ENCODE measurements around the gene NMNAT2.
"Not testable (repeated sequence)": the region's sequence is repeated elsewhere in the genome, so short reads cannot be mapped to it uniquely, and the experiment has no call there.

The NMNAT2 gene

GRCh38 chr1:183403498-183403897, 14.7 kb downstream of the NMNAT2 start:
- Histone ChIP-seq H3K9me3 (ENCODE audit: control insufficient read depth, insufficient read depth, low read length) (no peaks in the 10 kb centered on the region), H3K36me3 (ENCODE audit: insufficient read depth, low read length) (no peaks in the 10 kb centered on the region), H3K4me1 (ENCODE audit: insufficient read depth, low read length) (peaks cover 27% of the 10 kb centered on the region), H3K9ac (ENCODE audit: low read depth, low read length) (no peak overlapping the region)

- H3K9ac ChIP-seq (ENCODE audit: low read depth, low read length); H3K36me3 ChIP-seq (ENCODE audit: insufficient read depth, low read length); H3K9me3 ChIP-seq (ENCODE audit: control insufficient read depth, insufficient read depth, low read length): not testable (repeated sequence)
- H3K4me1 ChIP-seq (ENCODE audit: insufficient read depth, low read length): peaks cover 27% of the 10 kb centered on the region
Measured at GRCh38 chr1:183401565-183401964, 16.6 kb downstream of the NMNAT2 start.

DNA sequence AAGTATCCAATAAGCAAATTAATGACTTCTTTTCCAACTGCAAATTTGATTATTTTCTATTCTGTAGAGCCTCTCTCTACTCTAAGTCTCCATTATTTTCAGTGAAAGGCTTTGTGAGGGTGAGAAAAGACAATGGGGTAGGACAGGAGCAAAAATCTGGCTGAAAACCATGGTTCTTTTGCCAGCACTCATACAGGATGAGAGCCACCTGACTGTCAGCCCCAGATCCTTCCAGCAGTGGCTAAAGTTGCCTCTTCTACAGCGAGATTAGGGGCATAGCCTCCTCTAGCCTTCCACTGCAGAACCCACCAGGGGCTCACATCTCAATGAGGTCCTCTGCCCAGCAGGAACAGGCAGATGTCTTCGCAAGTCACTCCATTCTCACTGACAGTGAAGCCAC, 23.7 kb downstream of the NMNAT2 start:
- Histone ChIP-seq H3K4me1 (ENCODE audit: insufficient read depth, low read length) (no peaks in the 10 kb centered on the region), H3K36me3 (ENCODE audit: insufficient read depth, low read length) (no peaks in the 10 kb centered on the region), H3K9me3 (ENCODE audit: control insufficient read depth, insufficient read depth, low read length) (no peaks in the 10 kb centered on the region), H3K9ac (ENCODE audit: low read depth, low read length) (no peak overlapping the region)

GRCh38 chr1:183391863-183392262, 26.3 kb downstream of the NMNAT2 start:
- Histone ChIP-seq H3K9me3 (ENCODE audit: control insufficient read depth, insufficient read depth, low read length) (no peaks in the 10 kb centered on the region), H3K4me1 (ENCODE audit: insufficient read depth, low read length) (no peaks in the 10 kb centered on the region), H3K36me3 (ENCODE audit: insufficient read depth, low read length) (no peaks in the 10 kb centered on the region), H3K9ac (ENCODE audit: low read depth, low read length) (no peak overlapping the region)

DNA sequence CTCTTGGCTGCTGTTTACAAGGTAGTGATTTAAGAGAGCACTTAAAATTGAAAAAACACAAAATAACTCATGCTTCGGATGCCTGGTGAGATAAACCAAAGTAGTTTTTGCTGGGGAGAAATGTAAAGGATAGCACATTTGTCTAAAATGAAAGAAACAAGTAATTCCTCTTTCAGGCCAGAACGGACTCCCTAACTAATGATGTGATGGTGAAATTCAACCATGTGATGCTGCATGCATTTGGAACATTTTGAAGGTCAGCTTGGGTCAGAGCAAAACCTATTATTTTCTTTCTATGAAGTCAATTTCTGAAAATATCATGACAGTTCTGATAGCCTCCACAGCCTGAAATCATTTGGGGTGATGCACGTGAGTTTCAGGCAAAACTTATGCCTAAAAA, 27.6 kb downstream of the NMNAT2 start:
- no peak overlapping the region for H3K9ac ChIP-seq (ENCODE audit: low read depth, low read length)
- no peaks in the 10 kb centered on the region for H3K36me3 ChIP-seq (ENCODE audit: insufficient read depth, low read length)
- H3K9me3 ChIP-seq (ENCODE audit: control insufficient read depth, insufficient read depth, low read length): no peaks in the 10 kb centered on the region
- no peaks in the 10 kb centered on the region for H3K4me1 ChIP-seq (ENCODE audit: insufficient read depth, low read length)

- Histone ChIP-seq H3K9ac (ENCODE audit: low read depth, low read length) (no peak overlapping the region), H3K4me1 (ENCODE audit: insufficient read depth, low read length) (no peaks in the 10 kb centered on the region), H3K9me3 (ENCODE audit: control insufficient read depth, insufficient read depth, low read length) (no peaks in the 10 kb centered on the region), H3K36me3 (ENCODE audit: insufficient read depth, low read length) (no peaks in the 10 kb centered on the region)
Measured at GRCh38 chr1:183388735-183389134, 29.4 kb downstream of the NMNAT2 start.

GRCh38 chr1:183385340-183386144, 32.6 kb downstream of the NMNAT2 start:
- Histone ChIP-seq H3K9ac (ENCODE audit: low read depth, low read length) (no peak overlapping the region), H3K4me1 (ENCODE audit: insufficient read depth, low read length) (no peaks in the 10 kb centered on the region), H3K36me3 (ENCODE audit: insufficient read depth, low read length) (no peaks in the 10 kb centered on the region), H3K9me3 (ENCODE audit: control insufficient read depth, insufficient read depth, low read length) (no peaks in the 10 kb centered on the region)

DNA sequence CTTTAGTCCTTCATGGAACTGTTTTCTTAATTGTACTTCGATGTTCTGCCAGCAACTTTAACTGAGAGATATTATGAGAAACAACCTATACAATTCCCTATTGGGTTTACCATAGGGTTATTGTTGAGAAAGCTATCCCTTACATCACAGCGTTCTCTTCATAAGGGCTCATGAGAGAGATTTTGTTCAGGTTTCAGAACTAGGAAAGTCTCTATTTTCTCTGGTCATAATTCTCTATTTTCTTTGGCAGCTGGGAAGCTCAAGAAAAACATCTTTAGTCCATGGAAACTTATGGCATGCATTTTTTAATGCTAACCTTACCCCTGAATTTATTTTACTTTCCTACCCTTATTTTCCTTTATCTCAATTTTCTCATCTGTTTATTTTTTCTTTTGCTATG, 38.2 kb downstream of the NMNAT2 start:
- no peaks in the 10 kb centered on the region for H3K36me3 ChIP-seq (ENCODE audit: insufficient read depth, low read length)
- H3K4me1 ChIP-seq (ENCODE audit: insufficient read depth, low read length): no peaks in the 10 kb centered on the region
- no peaks in the 10 kb centered on the region; the same call in 1 of the 2 replicates for H3K9me3 ChIP-seq (ENCODE audit: control insufficient read depth, insufficient read depth, low read length)
- H3K9ac ChIP-seq (ENCODE audit: low read depth, low read length): no peak overlapping the region

DNA sequence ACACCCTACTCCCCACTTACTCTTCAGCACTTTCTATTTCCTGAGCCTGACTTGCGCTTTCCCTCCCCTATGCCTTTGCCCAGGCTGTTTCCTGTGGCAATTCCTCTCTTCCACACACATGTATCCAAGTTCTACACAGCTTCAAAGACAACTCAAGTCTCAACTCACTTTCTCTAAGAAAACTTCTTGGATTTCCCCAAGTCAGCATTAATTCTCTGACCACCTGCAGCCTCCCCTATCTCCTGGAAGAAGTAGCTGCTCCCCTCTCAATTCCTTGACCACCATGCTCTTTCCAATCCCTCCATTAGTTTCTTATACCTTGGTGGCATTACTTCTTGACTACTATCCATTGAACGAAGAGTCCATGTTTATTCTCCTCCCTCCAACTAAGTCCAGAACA, 42.8 kb downstream of the NMNAT2 start:
- Histone ChIP-seq H3K4me1 (ENCODE audit: insufficient read depth, low read length) (peaks cover 4% of the 10 kb centered on the region; the same call in 1 of the 2 replicates), H3K9ac (ENCODE audit: low read depth, low read length) (no peak overlapping the region), H3K9me3 (ENCODE audit: control insufficient read depth, insufficient read depth, low read length) (no peaks in the 10 kb centered on the region; the same call in 1 of the 2 replicates), H3K36me3 (ENCODE audit: insufficient read depth, low read length) (no peaks in the 10 kb centered on the region)

DNA sequence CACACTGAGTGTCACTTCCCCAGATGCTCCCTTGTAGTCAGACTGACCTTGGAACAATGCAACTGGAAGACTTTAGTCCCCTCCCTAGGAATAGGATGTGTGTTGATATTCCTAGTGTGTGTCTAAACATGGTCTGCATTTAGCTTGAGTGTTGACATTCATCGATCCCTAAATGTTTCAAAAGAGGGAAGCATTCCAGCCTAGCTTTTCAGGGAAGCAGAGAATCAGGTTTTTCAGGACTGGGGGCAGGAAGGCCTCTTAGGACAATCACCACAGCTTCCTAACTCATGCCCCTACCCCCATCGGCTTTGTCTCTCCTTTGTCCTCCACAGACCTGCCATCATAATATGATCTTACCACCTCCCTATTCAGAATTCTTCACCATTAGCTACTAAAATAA, 43.4 kb downstream of the NMNAT2 start:
- Histone ChIP-seq H3K9me3 (ENCODE audit: control insufficient read depth, insufficient read depth, low read length) (no peaks in the 10 kb centered on the region; the same call in 1 of the 2 replicates), H3K36me3 (ENCODE audit: insufficient read depth, low read length) (no peaks in the 10 kb centered on the region), H3K4me1 (ENCODE audit: insufficient read depth, low read length) (peaks cover 9% of the 10 kb centered on the region; the same call in 1 of the 2 replicates), H3K9ac (ENCODE audit: low read depth, low read length) (no peak overlapping the region)

DNA sequence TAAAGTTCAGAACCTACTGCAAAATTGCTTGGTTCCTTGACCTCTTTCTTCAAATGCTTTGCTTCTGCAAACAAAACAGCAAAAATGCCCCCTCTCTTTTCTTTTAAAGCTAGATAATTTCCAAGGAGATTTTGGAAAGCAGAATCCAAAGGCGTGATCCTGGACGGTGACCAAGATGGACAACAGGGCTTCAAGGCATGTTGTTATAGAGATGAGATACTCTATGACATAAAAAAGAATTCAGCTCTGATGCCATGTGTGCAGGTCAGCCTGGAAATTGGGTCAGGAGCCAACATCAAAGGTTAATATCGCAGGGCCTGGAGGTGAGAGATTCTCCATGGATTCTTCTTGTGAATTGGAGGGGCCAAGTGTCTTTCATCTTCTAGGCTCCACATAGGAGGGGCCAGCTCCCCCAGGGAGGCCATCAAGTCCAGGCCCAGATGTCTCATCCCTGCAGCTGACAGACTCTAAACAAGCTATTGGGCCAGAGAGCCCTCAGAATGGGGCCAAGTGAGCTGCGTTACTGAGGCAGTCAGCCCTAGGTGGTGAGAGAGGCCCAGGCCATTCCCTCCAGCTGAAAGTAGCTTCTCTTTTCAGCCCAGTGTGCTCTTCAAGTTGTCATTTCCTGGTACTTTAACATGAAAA, 45.5 kb downstream of the NMNAT2 start:
- Histone ChIP-seq H3K9ac (ENCODE audit: low read depth, low read length) (no peak overlapping the region), H3K4me1 (ENCODE audit: insufficient read depth, low read length) (peaks cover 11% of the 10 kb centered on the region; the same call in 1 of the 2 replicates), H3K36me3 (ENCODE audit: insufficient read depth, low read length) (no peaks in the 10 kb centered on the region), H3K9me3 (ENCODE audit: control insufficient read depth, insufficient read depth, low read length) (no peaks in the 10 kb centered on the region; the same call in 1 of the 2 replicates)

DNA sequence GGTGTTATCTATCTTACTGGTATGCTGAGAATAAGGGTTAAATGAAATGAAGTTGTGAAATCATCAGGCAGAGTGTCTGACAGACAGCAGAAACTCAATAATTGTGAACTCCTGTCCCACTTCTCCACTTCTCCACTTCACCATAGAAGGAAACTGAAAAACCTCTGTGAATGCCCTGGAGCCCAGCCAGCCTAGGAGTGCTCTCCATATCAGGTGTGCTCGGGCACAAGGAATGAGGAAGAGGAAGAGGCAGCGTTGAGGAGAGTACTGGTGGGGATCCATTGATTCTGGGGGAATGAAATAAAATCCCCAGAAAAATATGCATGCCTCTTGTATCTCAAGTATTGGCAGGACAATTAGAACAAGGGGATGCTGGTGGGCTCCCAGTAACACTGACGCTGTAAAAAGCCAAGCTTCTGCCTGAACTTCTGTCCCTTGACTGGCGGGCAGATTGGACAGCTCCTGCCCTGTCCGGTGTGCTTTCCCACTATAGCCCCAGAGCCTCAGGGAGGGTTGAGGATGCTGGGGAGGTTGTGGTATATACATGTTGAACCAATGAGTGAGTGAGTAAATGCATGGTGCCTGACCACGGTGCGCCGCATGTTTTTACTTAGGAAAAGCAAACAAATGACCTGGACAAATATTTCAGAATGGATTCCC, 47.7 kb downstream of the NMNAT2 start:
- Histone ChIP-seq H3K9ac (ENCODE audit: low read depth, low read length) (no peak overlapping the region), H3K4me1 (ENCODE audit: insufficient read depth, low read length) (peaks cover 11% of the 10 kb centered on the region; the same call in 1 of the 2 replicates), H3K36me3 (ENCODE audit: insufficient read depth, low read length) (no peaks in the 10 kb centered on the region), H3K9me3 (ENCODE audit: control insufficient read depth, insufficient read depth, low read length) (no peaks in the 10 kb centered on the region)

DNA sequence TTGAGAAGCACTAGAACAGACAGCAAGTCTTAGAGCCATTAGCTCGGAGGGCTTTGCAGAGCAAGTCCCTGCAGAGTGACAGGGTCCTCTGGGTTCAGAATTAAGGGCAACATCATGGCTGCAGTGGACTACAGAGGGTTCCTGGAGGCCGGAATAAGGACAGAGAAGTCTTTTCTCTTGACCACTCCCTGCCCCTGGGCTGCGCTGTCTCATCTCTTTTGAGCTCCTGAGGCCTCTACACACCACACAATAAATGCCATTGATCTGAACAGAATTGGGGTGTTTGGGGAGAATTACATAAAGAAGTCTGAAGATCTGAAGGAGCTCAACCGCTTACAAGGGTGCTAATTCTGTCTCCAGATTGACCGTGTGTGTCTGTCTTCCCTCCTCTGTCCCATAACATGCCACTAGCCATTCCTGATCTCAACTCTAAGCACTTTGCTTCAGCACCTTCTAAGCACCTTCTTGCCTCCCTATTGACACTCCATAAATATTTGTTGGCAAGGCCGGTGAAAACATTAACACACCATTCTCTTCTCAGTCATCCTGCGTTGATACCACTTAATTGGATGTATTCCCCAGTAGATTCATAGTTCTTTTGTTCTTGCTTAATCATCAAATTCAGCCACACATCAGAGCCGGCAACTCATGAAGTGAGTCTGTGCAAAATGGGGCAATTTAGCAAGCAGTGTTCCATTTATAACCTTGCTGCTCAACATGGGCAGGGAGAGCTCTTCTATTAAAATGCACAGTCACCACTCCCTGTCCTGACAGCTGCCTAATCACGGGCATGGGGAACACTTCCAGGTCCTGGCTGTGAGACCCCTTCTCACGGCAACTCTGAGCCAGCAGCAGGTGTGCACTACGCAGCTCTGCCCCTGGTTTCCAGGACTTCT, 49.7 kb downstream of the NMNAT2 start:
- H3K36me3 ChIP-seq (ENCODE audit: insufficient read depth, low read length): no peaks in the 10 kb centered on the region
- H3K9me3 ChIP-seq (ENCODE audit: control insufficient read depth, insufficient read depth, low read length): no peaks in the 10 kb centered on the region
- no peak overlapping the region for H3K9ac ChIP-seq (ENCODE audit: low read depth, low read length)
- H3K4me1 ChIP-seq (ENCODE audit: insufficient read depth, low read length): peaks cover 11% of the 10 kb centered on the region; the same call in 1 of the 2 replicates

DNA sequence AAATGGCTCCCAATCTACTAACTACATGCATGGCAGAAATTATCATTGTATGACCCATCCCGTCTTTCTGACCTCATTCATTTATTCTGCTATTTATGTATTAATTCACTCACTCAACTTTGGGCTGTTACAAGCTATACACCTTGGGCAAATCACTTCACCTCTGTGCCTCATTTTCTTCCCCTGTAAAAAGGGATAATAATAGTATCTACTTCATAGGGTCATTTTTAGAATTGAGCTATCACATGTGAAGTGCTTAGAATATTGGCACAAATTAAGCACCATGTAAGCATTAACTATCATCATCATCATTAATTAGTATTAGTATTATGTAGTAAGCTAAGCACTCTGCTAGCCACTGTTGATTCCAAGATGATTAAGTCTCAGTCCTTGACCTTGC, 52.1 kb downstream of the NMNAT2 start:
- peaks cover 7% of the 10 kb centered on the region; the same call in 1 of the 2 replicates for H3K4me1 ChIP-seq (ENCODE audit: insufficient read depth, low read length)
- no peak overlapping the region for H3K9ac ChIP-seq (ENCODE audit: low read depth, low read length)
- H3K36me3 ChIP-seq (ENCODE audit: insufficient read depth, low read length): no peaks in the 10 kb centered on the region
- no peaks in the 10 kb centered on the region for H3K9me3 ChIP-seq (ENCODE audit: control insufficient read depth, insufficient read depth, low read length)
